GM12872 (cell line): ENCODE measurements around the gene VCAN.

ENCODE experiments used
- CTCF ChIP-seq: IDR thresholded peaks from 3 replicates; pipeline ENCODE4 v1.5.1; 2011; ENCODE audit warnings: low read depth, mild to moderate bottlenecking, low read length, moderate library complexity; ENCODE audit not compliant: insufficient read depth

The VCAN gene

GRCh38 chr5:83554133-83554532 lies 82.6 kb downstream of the VCAN start:
- TF ChIP-seq CTCF = no peak

DNA sequence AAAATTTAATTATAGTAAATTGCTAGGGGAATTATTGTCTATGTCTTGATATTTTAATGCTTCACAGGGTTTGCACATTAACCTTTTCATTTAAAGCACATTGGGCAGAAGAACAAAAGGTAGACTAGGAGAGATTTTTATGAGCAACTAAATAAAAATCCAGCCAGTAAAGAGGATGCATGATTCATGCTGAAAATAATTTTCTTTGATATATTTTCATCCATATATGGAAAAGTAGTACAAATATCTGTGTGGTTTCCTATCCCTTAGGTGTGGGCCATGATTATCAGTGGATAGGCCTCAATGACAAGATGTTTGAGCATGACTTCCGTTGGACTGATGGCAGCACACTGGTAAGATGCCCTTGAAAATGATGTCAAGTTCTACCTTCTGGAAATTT lies 83.1 kb downstream of the VCAN start:
- TF ChIP-seq CTCF = no peak

DNA sequence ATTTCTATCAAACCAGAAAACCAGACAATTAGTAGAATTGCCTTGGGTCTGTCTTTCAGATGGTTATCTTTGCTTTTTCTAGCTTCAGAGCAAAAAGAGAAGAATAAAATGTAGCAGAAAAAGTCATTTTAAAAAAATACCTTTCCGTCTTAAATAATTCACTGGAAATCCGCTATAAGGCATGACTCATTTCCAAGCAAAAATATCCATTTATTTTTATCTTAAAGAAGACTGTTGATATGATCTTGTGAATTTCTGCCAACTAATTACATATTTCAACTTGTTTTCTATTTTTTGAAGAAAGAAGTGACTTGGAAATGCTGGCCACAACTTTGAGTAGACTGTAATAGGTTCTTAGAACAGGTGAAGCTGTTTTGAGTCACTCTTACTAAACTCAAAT lies 83.7 kb downstream of the VCAN start:
- no peak for TF ChIP-seq CTCF

DNA sequence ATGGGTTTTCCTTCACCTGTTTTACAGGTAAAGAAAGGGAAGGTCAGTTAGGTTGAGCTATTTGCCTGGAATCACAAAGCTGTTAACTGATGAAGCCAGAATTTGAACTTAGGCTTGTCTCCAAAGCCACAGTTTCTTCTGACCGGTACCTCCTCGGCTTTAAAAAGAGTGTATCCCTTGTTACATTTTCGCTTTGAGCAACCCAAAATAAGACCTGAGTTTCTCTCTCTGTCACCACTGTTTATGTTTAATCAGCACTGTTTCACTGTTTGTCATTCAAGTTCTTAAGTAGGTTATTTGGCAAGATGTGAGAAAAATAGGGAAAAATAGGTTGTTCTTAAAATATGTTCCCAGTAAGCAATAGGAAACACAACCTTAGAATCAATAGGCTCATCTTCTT lies 84.6 kb downstream of the VCAN start:
- TF ChIP-seq CTCF = no peak

- TF ChIP-seq CTCF = no peak
Observed at GRCh38 chr5:83559118-83559785, 87.7 kb downstream of the VCAN start.

GRCh38 chr5:83562071-83562606 lies 90.6 kb downstream of the VCAN start:
- TF ChIP-seq CTCF = no peak

GRCh38 chr5:83562791-83563557 lies 91.4 kb downstream of the VCAN start:
- TF ChIP-seq CTCF = no peak
